ENCODE measurements around the gene PDE4D.

DNA sequence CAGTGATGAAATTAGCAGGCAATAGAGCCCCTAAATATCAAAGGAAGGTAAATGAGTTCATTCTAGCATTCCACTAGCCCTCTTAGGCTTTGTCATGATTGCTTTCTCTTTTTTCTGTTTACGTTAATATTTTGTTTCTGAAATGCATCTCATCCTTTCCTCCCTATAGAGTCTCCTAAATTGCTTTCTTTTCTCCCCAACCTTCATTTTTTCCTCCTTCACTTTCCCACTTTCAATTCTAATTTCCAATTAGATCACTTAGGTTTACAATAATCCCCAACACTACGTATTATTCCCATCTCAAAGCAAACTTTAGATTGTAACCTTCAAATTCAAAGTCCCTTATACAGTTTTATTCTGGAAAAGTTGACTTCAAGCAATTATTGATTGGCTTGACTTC, 751.4 kb downstream of the PDE4D start:
- TF ChIP-seq BHLHE40 (IDR thresholded peaks at IDR 0.05; ENCODE audit: borderline replicate concordance in 1 of 2, low read depth in 2 of 2, low read length in 1 of 2) (no peak), ZBTB33 (IDR thresholded peaks at IDR 0.05) (no peak)

Data from GM12878 (cell line).